HEK293 (cell line): ENCODE results near the gene RABEP2.

Source experiments
- CTCF ChIA-PET: fragments of 350-600 bp; formaldehyde crosslinking; extraction: SDS; loops from one replicate; lab custom pipeline; 2021; ENCODE audit warnings: antibody characterized with exemption; lab: Yijun Ruan, JAX
- POLR2A ChIA-PET: fragments of 300-600 bp; formaldehyde crosslinking; extraction: SDS; loops from one replicate; lab custom pipeline; 2020; ENCODE audit warnings: antibody characterized with exemption, inconsistent platforms; lab: Yijun Ruan, JAX
- H3K27ac ChIP-seq: fragments of 200-500 bp; sonication (Bioruptor generic); 2 replicates; pipeline ENCODE4 v1.5.1; 2014; ENCODE audit warnings: low read depth, low read length, control low read depth, inconsistent platforms; ENCODE audit errors: extremely low read depth
- H3K36me3 ChIP-seq, 2 experiments: fragments of 200-500 bp in 1 of 2; sonication (Bioruptor generic) in 1 of 2; 1 replicate in 1 of 2; 2 replicates in 1 of 2; pipeline ENCODE4 v1.5.1; 2014 to 2017; ENCODE audit warnings: inconsistent platforms in 2 of 2, low read length in 2 of 2; ENCODE audit not compliant: control insufficient read depth in 2 of 2, insufficient read depth in 1 of 2
- H3K4me1 ChIP-seq: fragments of 200-500 bp; sonication (Bioruptor generic); 2 replicates; pipeline ENCODE4 v1.5.1; 2014; ENCODE audit warnings: mild to moderate bottlenecking, low read length, inconsistent platforms; ENCODE audit not compliant: control insufficient read depth, insufficient read depth
- H3K4me3 ChIP-seq: 2 replicates; pipeline ENCODE4 v1.5.1; 2011; ENCODE audit warnings: low read depth, mild to moderate bottlenecking, control low read depth, low read length, moderate library complexity
- H3K9me3 ChIP-seq: fragments of 200-500 bp; sonication (Bioruptor generic); 2 replicates; pipeline ENCODE4 v1.5.1; 2014; ENCODE audit warnings: low read depth, low read length, inconsistent platforms; ENCODE audit not compliant: control insufficient read depth, insufficient read depth
- ATF2 ChIP-seq: fragments of 450-650 bp; formaldehyde crosslinking; IDR thresholded peaks from 2 replicates; pipeline ENCODE4 v1.5.1; 2016; ENCODE audit warnings: missing biosample characterization, missing genetic modification characterization, low read depth
- HOXA7 ChIP-seq: sonication (generic); formaldehyde crosslinking; IDR thresholded peaks from 2 replicates; pipeline ENCODE4 v1.8.1; 2022; ENCODE audit warnings: missing genetic modification reagents, borderline replicate concordance
- HOXC10 ChIP-seq: sonication (generic); formaldehyde crosslinking; IDR thresholded peaks from 2 replicates; pipeline ENCODE4 v1.8.1; 2023; ENCODE audit warnings: mild to moderate bottlenecking, missing genetic modification reagents
- MYNN ChIP-seq: fragments of 450-650 bp; formaldehyde crosslinking; IDR thresholded peaks from 2 replicates; pipeline ENCODE4 v1.5.1; 2016; ENCODE audit warnings: missing biosample characterization, missing genetic modification characterization, borderline replicate concordance
- SCRT2 ChIP-seq: fragments of 450-650 bp; formaldehyde crosslinking; IDR thresholded peaks from 2 replicates; pipeline ENCODE4 v1.5.1; 2016; ENCODE audit warnings: missing biosample characterization, missing genetic modification characterization
- TRIM28 ChIP-seq: IDR thresholded peaks from 2 replicates; pipeline ENCODE4 v1.6.1; 2011; ENCODE audit warnings: low read length, control low read depth, borderline replicate concordance
- ZBTB21 ChIP-seq: fragments of 450-650 bp; formaldehyde crosslinking; IDR thresholded peaks from 2 replicates; pipeline ENCODE4 v1.5.1; 2017; ENCODE audit warnings: missing biosample characterization, missing genetic modification characterization
- ZBTB44 ChIP-seq: fragments of 450-650 bp; IDR thresholded peaks from 2 replicates; pipeline ENCODE4 v1.5.1; 2018; ENCODE audit warnings: missing biosample characterization, mild to moderate bottlenecking, missing genetic modification characterization
- ZBTB49 ChIP-seq: fragments of 450-650 bp; formaldehyde crosslinking; IDR thresholded peaks from 2 replicates; pipeline ENCODE4 v1.5.1; 2016; ENCODE audit warnings: missing biosample characterization, missing genetic modification characterization, low read depth
- ZBTB8A ChIP-seq: fragments of 450-650 bp; formaldehyde crosslinking; IDR thresholded peaks from 2 replicates; pipeline ENCODE4 v1.5.1; 2016; ENCODE audit warnings: missing biosample characterization, missing genetic modification characterization
- ZFP69B ChIP-seq: fragments of 450-650 bp; formaldehyde crosslinking; IDR thresholded peaks from 2 replicates; pipeline ENCODE4 v1.5.1; 2016; ENCODE audit warnings: missing biosample characterization, missing genetic modification characterization
- ZNF112 ChIP-seq: fragments of 450-650 bp; formaldehyde crosslinking; IDR thresholded peaks from 2 replicates; pipeline ENCODE4 v1.5.0; 2017; ENCODE audit warnings: missing biosample characterization, missing genetic modification characterization
- ZNF155 ChIP-seq: fragments of 450-650 bp; formaldehyde crosslinking; IDR thresholded peaks from 2 replicates; pipeline ENCODE4 v1.5.1; 2016; ENCODE audit warnings: missing biosample characterization, missing genetic modification characterization
- ZNF211 ChIP-seq: fragments of 450-650 bp; formaldehyde crosslinking; IDR thresholded peaks from 2 replicates; pipeline ENCODE4 v1.5.1; 2016; ENCODE audit warnings: low read depth, missing biosample characterization, missing genetic modification characterization
- ZNF23 ChIP-seq: fragments of 450-650 bp; formaldehyde crosslinking; IDR thresholded peaks from 2 replicates; pipeline ENCODE4 v1.5.1; 2016; ENCODE audit warnings: missing biosample characterization, missing genetic modification characterization, borderline replicate concordance
- ZNF423 ChIP-seq: fragments of 450-650 bp; formaldehyde crosslinking; IDR thresholded peaks from 2 replicates; pipeline ENCODE4 v1.5.1; 2016; ENCODE audit warnings: missing biosample characterization, missing genetic modification characterization
- ZNF488 ChIP-seq: fragments of 450-650 bp; formaldehyde crosslinking; IDR thresholded peaks from 2 replicates; pipeline ENCODE4 v1.5.1; 2016; ENCODE audit warnings: missing biosample characterization, missing genetic modification characterization
- ZNF513 ChIP-seq: fragments of 450-650 bp; IDR thresholded peaks from 2 replicates; pipeline ENCODE4 v1.5.1; 2018; ENCODE audit warnings: missing biosample characterization, missing genetic modification characterization
- ZNF521 ChIP-seq: fragments of 450-650 bp; formaldehyde crosslinking; IDR thresholded peaks from 2 replicates; pipeline ENCODE4 v1.5.1; 2017; ENCODE audit warnings: missing biosample characterization, mild to moderate bottlenecking, missing genetic modification characterization
- ZNF544 ChIP-seq: fragments of 450-650 bp; formaldehyde crosslinking; IDR thresholded peaks from 2 replicates; pipeline ENCODE4 v1.5.0; 2017; ENCODE audit warnings: missing biosample characterization, missing genetic modification characterization
- ZNF600 ChIP-seq: fragments of 450-650 bp; formaldehyde crosslinking; IDR thresholded peaks from 2 replicates; pipeline ENCODE4 v1.5.1; 2016; ENCODE audit warnings: missing biosample characterization, missing genetic modification characterization
- ZNF626 ChIP-seq: fragments of 450-650 bp; sonication (Bioruptor Pico); formaldehyde crosslinking; IDR thresholded peaks from 2 replicates; pipeline ENCODE4 v1.5.1; 2018; ENCODE audit warnings: missing biosample characterization, missing genetic modification characterization, inconsistent platforms
- ZNF660 ChIP-seq: fragments of 450-650 bp; IDR thresholded peaks from 2 replicates; pipeline ENCODE4 v1.5.1; 2018; ENCODE audit warnings: missing biosample characterization, mild to moderate bottlenecking, missing genetic modification characterization
- ZNF704 ChIP-seq: fragments of 450-650 bp; formaldehyde crosslinking; IDR thresholded peaks from 2 replicates; pipeline ENCODE4 v1.5.1; 2016; ENCODE audit warnings: missing biosample characterization, missing genetic modification characterization
- ZNF707 ChIP-seq: fragments of 450-650 bp; formaldehyde crosslinking; IDR thresholded peaks from 2 replicates; pipeline ENCODE4 v1.5.1; 2016; ENCODE audit warnings: missing biosample characterization, missing genetic modification characterization

RABEP2 gene

GRCh38 chr16:28895609-28896008, 29.4 kb downstream of the RABEP2 start (continued):
- TF ChIP-seq ZNF704 (tag by site-specific recombination) (no peak), ZNF211 (no peak), ZNF626 (tag by site-specific recombination) (no peak), ZNF23 (tag by site-specific recombination) (no peak), TRIM28 (no peak), ATF2 (tag by site-specific recombination) (no peak), ZBTB44 (tag by site-specific recombination) (no peak), ZNF155 (tag by site-specific recombination) (no peak), HOXA7 (CRISPR knock-in tag) (no peak), MYNN (tag by site-specific recombination) (no peak)
- TF ChIP-seq, all 188 proteins: peak for 0

GRCh38 chr16:28893291-28893690, 31.7 kb downstream of the RABEP2 start:
- CTCF ChIA-PET = no interaction called here
- peaks cover 0 to 17% of the 10 kb centered on the region in 2 experiments; a peak in 2 of 3 replicates for H3K36me3 ChIP-seq
- H3K9me3 ChIP-seq = no peaks in the 10 kb centered on the region
- no peak overlapping the region for H3K27ac ChIP-seq
- H3K4me1 ChIP-seq = no peaks in the 10 kb centered on the region
- H3K4me3 ChIP-seq = no peak overlapping the region
- POLR2A ChIA-PET = no interaction called here
- TF ChIP-seq ZNF544 (tag by site-specific recombination) = no peak
- TF ChIP-seq ZNF521 (tag by site-specific recombination) = no peak
- TF ChIP-seq ZFP69B (tag by site-specific recombination) = no peak
- TF ChIP-seq ZNF423 (tag by site-specific recombination) = no peak

GRCh38 chr16:28891964-28892890, 32.8 kb downstream of the RABEP2 start:
- no peak overlapping the region for H3K4me3 ChIP-seq
- H3K27ac ChIP-seq = no peak overlapping the region
- H3K36me3 ChIP-seq = peaks cover 0 to 18% of the 10 kb centered on the region in 2 experiments; a peak in 2 of 3 replicates
- ChIA-PET CTCF (no interaction called here), POLR2A (no interaction called here)
- no peaks in the 10 kb centered on the region for H3K4me1 ChIP-seq
- no peaks in the 10 kb centered on the region for H3K9me3 ChIP-seq
- TF ChIP-seq SCRT2 (tag by site-specific recombination) (no peak), ZNF660 (tag by site-specific recombination) (no peak), ZBTB8A (tag by site-specific recombination) (no peak), HOXC10 (CRISPR knock-in tag) (no peak), ZNF513 (tag by site-specific recombination) (no peak), ZNF488 (tag by site-specific recombination) (no peak), ZNF600 (tag by site-specific recombination) (no peak), ZBTB21 (tag by site-specific recombination) (no peak), ZNF707 (no peak), ZNF112 (tag by site-specific recombination) (no peak), ZBTB49 (tag by site-specific recombination) (no peak)
